Measurements from ENCODE around the gene AVEN. TPM values are rescaled to one million over a fixed set of nuclear protein-coding genes. Genes with fewer than 3 reads are reported as not detected.
"Not testable (repeated sequence)": the region's sequence is repeated elsewhere in the genome, so short reads cannot be mapped to it uniquely, and the experiment has no call there.

AVEN gene
- total RNA-seq, 4 donors from 2014 or later: 14.8 to 38.7 (median 26.9) TPM

- H3K9me3 ChIP-seq: no peaks in the 10 kb centered on the region
- H3K4me1 ChIP-seq: no peaks in the 10 kb centered on the region
- no peak overlapping the region for H3K27ac ChIP-seq
- H3K36me3 ChIP-seq: no peaks in the 10 kb centered on the region
- 38 to 48% methylated on average over 2 to 3 of the region's 3 CpGs for WGBS, 2 donors (ENCODE audit: low coverage in 1 of 2)
- H3K27me3 ChIP-seq: no peaks in the 10 kb centered on the region
- no peak for ATAC-seq
- TF ChIP-seq POLR2AphosphoS5 (IDR thresholded peaks at IDR 0.05) (no peak), POLR2A (IDR thresholded peaks at IDR 0.05) (no peak), CTCF (IDR thresholded peaks at IDR 0.05) (no peak), EP300 (IDR thresholded peaks at IDR 0.05) (no peak)
- H3K4me3 ChIP-seq: no peak overlapping the region
Measured at GRCh38 chr15:34027606-34028005, 11.4 kb downstream of the AVEN start.

GRCh38 chr15:34025252-34025651 is 13.8 kb downstream of the AVEN start:
- Histone ChIP-seq H3K27ac (no peak overlapping the region), H3K4me1 (no peaks in the 10 kb centered on the region), H3K9me3 (no peaks in the 10 kb centered on the region), H3K4me3 (no peak overlapping the region), H3K27me3 (no peaks in the 10 kb centered on the region), H3K36me3 (no peaks in the 10 kb centered on the region)
- WGBS, 2 donors (ENCODE audit: low coverage in 1 of 2): 71 to 86% methylated on average over 3 of the region's 3 CpGs
- ATAC-seq: no peak
- no peak for TF ChIP-seq EP300 (IDR thresholded peaks at IDR 0.05)
- no peak for TF ChIP-seq POLR2AphosphoS5 (IDR thresholded peaks at IDR 0.05)
- TF ChIP-seq CTCF (IDR thresholded peaks at IDR 0.05): no peak
- TF ChIP-seq POLR2A (IDR thresholded peaks at IDR 0.05): no peak

- WGBS, 2 donors (ENCODE audit: low coverage in 1 of 2): 36 to 50% methylated on average over 1 of the region's 1 CpG
Measured at GRCh38 chr15:34023907-34024306, 15.1 kb downstream of the AVEN start.

GRCh38 chr15:34019369-34019990 is 19.5 kb downstream of the AVEN start:
- Histone ChIP-seq H3K4me3 (no peak overlapping the region), H3K27ac (no peak overlapping the region), H3K4me1 (no peaks in the 10 kb centered on the region), H3K9me3 (no peaks in the 10 kb centered on the region), H3K27me3 (no peaks in the 10 kb centered on the region), H3K36me3 (peaks cover 0 to 6% of the 10 kb centered on the region in 2 donors)
- 90 to 92% methylated on average over 3 of the region's 3 CpGs for WGBS, 2 donors (ENCODE audit: low coverage in 1 of 2)
- ATAC-seq: no peak
- TF ChIP-seq EP300 (IDR thresholded peaks at IDR 0.05): no peak
- no peak for TF ChIP-seq CTCF (IDR thresholded peaks at IDR 0.05)
- no peak for TF ChIP-seq POLR2A (IDR thresholded peaks at IDR 0.05)
- no peak for TF ChIP-seq POLR2AphosphoS5 (IDR thresholded peaks at IDR 0.05)

More at GRCh38 chr15:34023907-34024306, 15.1 kb downstream of the AVEN start:
- no peaks in the 10 kb centered on the region for H3K27me3 ChIP-seq
- no peak overlapping the region for H3K27ac ChIP-seq
- ATAC-seq: no peak
- no peaks in the 10 kb centered on the region for H3K36me3 ChIP-seq
- no peaks in the 10 kb centered on the region for H3K9me3 ChIP-seq
- no peak for TF ChIP-seq POLR2A (IDR thresholded peaks at IDR 0.05)
- no peaks in the 10 kb centered on the region for H3K4me1 ChIP-seq
- no peak overlapping the region for H3K4me3 ChIP-seq

- WGBS, 2 donors (ENCODE audit: low coverage in 1 of 2): 100% methylated on average over 2 of the region's 2 CpGs
- not testable (repeated sequence) for H3K27ac ChIP-seq, H3K4me1 ChIP-seq, ATAC-seq, H3K36me3 ChIP-seq, H3K4me3 ChIP-seq, H3K27me3 ChIP-seq, H3K9me3 ChIP-seq
Measured at GRCh38 chr15:34018738-34019137, 20.3 kb downstream of the AVEN start.

GRCh38 chr15:34018021-34018645 is 20.9 kb downstream of the AVEN start:
- no peak for TF ChIP-seq POLR2AphosphoS5 (IDR thresholded peaks at IDR 0.05)
- no peak for TF ChIP-seq EP300 (IDR thresholded peaks at IDR 0.05)
- TF ChIP-seq CTCF (IDR thresholded peaks at IDR 0.05): no peak
- no peak for TF ChIP-seq POLR2A (IDR thresholded peaks at IDR 0.05)
- no peaks in the 10 kb centered on the region for H3K9me3 ChIP-seq
- 78 to 93% methylated on average over 7 to 11 of the region's 16 CpGs for WGBS, 2 donors (ENCODE audit: low coverage in 1 of 2)
- no peaks in the 10 kb centered on the region for H3K27me3 ChIP-seq
- ATAC-seq: no peak
- no peaks in the 10 kb centered on the region for H3K4me1 ChIP-seq
- no peak overlapping the region for H3K4me3 ChIP-seq
- no peak overlapping the region for H3K27ac ChIP-seq
- H3K36me3 ChIP-seq: peaks cover 0 to 6% of the 10 kb centered on the region in 2 donors
